VCaP (cell line): ENCODE results near the gene PARD3B.

Experiments
- H3K27ac ChIP-seq: fragments of 450-650 bp; 2 replicates; pipeline ENCODE4 v1.5.1; 2017
- TF ChIP-seq, protein P1 (sequence below): fragments of 450-650 bp; conservative IDR thresholded peaks from 2 replicates; pipeline ENCODE4 v1.5.1; 2017; ENCODE audit warnings: mild to moderate bottlenecking, moderate library complexity

Gene PARD3B

GRCh38 chr2:205189301-205189700 is 644.0 kb downstream of the PARD3B start:
- TF ChIP-seq, protein P1, sequence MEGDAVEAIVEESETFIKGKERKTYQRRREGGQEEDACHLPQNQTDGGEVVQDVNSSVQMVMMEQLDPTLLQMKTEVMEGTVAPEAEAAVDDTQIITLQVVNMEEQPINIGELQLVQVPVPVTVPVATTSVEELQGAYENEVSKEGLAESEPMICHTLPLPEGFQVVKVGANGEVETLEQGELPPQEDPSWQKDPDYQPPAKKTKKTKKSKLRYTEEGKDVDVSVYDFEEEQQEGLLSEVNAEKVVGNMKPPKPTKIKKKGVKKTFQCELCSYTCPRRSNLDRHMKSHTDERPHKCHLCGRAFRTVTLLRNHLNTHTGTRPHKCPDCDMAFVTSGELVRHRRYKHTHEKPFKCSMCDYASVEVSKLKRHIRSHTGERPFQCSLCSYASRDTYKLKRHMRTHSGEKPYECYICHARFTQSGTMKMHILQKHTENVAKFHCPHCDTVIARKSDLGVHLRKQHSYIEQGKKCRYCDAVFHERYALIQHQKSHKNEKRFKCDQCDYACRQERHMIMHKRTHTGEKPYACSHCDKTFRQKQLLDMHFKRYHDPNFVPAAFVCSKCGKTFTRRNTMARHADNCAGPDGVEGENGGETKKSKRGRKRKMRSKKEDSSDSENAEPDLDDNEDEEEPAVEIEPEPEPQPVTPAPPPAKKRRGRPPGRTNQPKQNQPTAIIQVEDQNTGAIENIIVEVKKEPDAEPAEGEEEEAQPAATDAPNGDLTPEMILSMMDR, result no peak
- H3K27ac ChIP-seq, result no peak overlapping the region

- H3K27ac ChIP-seq, result no peak overlapping the region
- TF ChIP-seq, protein P1, result no peak
Measured at GRCh38 chr2:205190528-205190927, 645.3 kb downstream of the PARD3B start.

DNA sequence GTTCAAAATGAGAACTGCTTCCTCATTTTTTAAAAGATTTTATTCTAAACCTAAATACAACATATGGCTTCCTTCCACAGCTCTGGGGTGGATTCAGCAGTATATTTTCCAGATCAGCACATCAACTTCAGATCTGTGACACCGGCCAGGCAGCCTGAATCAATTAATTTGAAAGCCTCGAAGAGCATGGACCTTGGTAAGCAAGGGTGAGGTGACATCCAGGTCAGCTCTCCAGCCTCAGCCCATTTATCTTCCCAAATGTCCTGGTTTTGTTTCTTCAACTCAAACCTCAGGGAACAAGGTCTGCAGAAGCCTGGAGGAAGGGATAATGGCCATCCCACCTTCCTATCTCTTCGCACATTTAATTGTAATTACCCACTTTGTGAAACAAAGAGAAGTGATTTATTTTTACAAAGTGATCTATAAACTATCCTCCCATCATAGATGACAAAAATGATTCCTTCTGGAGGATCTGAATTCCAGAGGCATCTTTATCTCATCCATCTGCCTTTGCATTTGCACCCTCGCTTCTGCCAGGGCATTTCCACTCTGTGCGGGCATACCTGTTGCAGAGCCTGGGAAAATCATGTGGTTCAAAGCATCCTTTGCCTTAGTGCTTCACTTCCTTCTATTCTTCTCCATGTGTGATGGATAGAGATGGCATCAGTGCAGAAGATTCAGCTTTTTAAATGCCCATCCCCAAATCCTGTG is 648.0 kb downstream of the PARD3B start:
- H3K27ac ChIP-seq, result no peak overlapping the region
- TF ChIP-seq, protein P1, result no peak

DNA sequence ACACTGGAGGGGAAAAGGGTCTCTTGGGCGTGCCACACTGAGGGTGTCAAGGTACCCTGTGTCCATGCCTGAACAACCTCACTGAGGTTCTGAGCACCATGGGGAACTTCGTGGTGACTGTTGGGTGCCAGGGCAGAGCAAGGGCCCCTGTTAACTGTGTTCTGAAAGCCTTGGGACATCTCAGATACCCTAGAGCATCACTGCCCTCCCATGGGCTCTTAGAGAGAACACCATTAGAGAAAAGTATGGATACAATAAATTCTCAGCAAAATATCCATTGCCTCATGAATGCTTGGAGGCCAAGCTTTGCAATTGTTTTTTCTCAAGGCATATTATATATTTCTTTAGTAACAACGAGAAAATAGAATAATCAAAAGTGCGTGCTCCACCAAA is 648.6 kb downstream of the PARD3B start:
- TF ChIP-seq, protein P1, result no peak
- H3K27ac ChIP-seq, result no peak overlapping the region

DNA sequence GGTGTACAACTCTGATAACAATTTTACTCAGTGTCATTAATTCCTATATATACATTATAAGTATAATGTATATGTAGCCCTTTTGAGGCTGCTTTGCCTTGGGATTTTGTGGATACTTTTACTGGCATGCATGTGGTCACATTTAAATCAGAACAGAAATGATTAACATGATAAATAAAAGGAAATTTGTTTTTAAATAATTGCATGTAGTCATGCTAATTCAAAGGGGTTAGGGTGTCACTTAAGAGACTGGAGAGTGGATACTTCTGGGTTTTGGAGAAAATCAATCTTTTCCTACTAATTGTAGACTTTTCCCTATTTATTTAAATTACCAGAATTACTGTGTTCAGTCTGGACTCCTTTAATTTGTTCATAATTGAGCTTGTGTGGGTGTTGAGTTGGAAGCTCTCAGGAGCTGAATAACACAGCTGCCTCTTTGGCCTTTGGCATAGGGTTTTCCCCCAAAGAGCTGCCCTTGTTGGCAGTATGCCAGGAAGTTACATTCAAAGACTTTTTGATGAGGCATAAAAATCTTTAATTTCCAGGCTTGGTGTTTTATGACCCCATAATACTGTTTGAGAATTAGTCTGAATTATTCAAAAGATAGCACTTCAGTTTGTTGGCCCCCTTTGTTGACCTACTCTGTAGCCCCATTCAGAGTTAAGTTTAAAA is 652.3 kb downstream of the PARD3B start:
- H3K27ac ChIP-seq, result no peak overlapping the region
- TF ChIP-seq, protein P1, result no peak

DNA sequence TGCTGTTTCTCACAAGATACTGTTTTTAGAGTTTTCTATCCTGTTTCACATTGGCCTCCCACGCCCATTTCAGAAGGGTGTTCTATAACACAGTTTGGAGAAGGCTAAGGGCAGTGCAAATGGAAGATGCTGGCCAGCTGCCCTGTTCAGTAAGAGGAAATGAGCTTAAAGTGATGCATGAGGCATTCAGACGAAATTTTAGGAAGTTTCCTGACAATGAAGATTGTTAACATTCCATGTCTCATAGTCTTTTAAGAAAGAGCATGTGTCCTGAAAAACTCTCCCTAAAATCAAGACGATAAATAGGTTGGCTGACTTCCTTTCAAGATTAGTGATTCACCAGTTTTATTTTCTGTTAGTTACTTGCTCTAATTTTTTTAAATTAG is 652.9 kb downstream of the PARD3B start:
- no peak overlapping the region for H3K27ac ChIP-seq
- TF ChIP-seq, protein P1, result no peak

GRCh38 chr2:205199165-205199850 is 654.0 kb downstream of the PARD3B start:
- H3K27ac ChIP-seq, result no peak overlapping the region
- TF ChIP-seq, protein P1, result no peak
